Astrocyte (in vitro differentiated cells and primary cell): ENCODE data around the gene IER5L.

Experiments
- CTCF ChIP-seq: IDR thresholded peaks from 2 replicates; pipeline ENCODE4 v1.5.1; 2011; ENCODE audit warnings: low read depth, mild to moderate bottlenecking, inconsistent platforms, low read length, moderate library complexity; ENCODE audit not compliant: insufficient read depth
- EZH2 ChIP-seq: IDR thresholded peaks from 2 replicates; pipeline ENCODE4 v1.6.1; 2012; ENCODE audit warnings: mild to moderate bottlenecking, low read length, inconsistent platforms; ENCODE audit not compliant: insufficient read depth

- TF ChIP-seq EZH2, result no peak
- TF ChIP-seq CTCF, result no peak
Observed at GRCh38 chr9:129209109-129209508, 31.0 kb upstream of the IER5L start.
